GM19035 (cell line): ENCODE measurements around the gene CHGA.

Experiments
- ATAC-seq: cut with Tn5 transposase; IDR thresholded peaks from one replicate; pipeline ENCODE4 v1.9.1; 2021; ENCODE audit not compliant: unreplicated experiment

The CHGA gene

GRCh38 chr14:92959761-92960680 is 37.1 kb downstream of the CHGA start:
- no peak for ATAC-seq

- ATAC-seq: no peak
Measured at GRCh38 chr14:92960706-92961566, 38.0 kb downstream of the CHGA start.

- no peak for ATAC-seq
Measured at GRCh38 chr14:92961567-92961855, 38.6 kb downstream of the CHGA start.

- ATAC-seq: no peak
Measured at GRCh38 chr14:92962031-92962830, 39.3 kb downstream of the CHGA start.

GRCh38 chr14:92962831-92963095 is 39.8 kb downstream of the CHGA start:
- ATAC-seq: no peak

- ATAC-seq: no peak
Measured at GRCh38 chr14:92963301-92964123, 40.6 kb downstream of the CHGA start.

GRCh38 chr14:92964124-92965109 is 41.5 kb downstream of the CHGA start:
- no peak for ATAC-seq

GRCh38 chr14:92965281-92965680 is 42.3 kb downstream of the CHGA start:
- ATAC-seq: no peak

- ATAC-seq: no peak
Measured at GRCh38 chr14:92967346-92967926, 44.5 kb downstream of the CHGA start.

- no peak for ATAC-seq
Measured at GRCh38 chr14:92968291-92969020, 45.5 kb downstream of the CHGA start.

- ATAC-seq: no peak
Measured at GRCh38 chr14:92969430-92969829, 46.5 kb downstream of the CHGA start.

- ATAC-seq: no peak
Measured at GRCh38 chr14:92969871-92970270, 46.9 kb downstream of the CHGA start.

GRCh38 chr14:92970271-92970670 is 47.3 kb downstream of the CHGA start:
- no peak for ATAC-seq

GRCh38 chr14:92971601-92972180 is 48.7 kb downstream of the CHGA start:
- no peak for ATAC-seq

GRCh38 chr14:92973261-92973797 is 50.4 kb downstream of the CHGA start:
- ATAC-seq: no peak

GRCh38 chr14:92973798-92974372 is 50.9 kb downstream of the CHGA start:
- no peak for ATAC-seq

GRCh38 chr14:92974541-92975345 is 51.8 kb downstream of the CHGA start:
- ATAC-seq: no peak
